NCI-H524 treated with DMSO at 0.1 percent for 48 hours (cell line): Measurements from ENCODE around the gene INVS.
"Not testable (repeated sequence)": the region's sequence is repeated elsewhere in the genome, so short reads cannot be mapped to it uniquely, and the experiment has no call there.

Source experiments
- DNase-seq: peaks from one replicate; lab custom pipeline; 2025; lab: John Stamatoyannopoulos, UW

INVS gene

GRCh38 chr9:100125236-100125635 is 26.2 kb downstream of the INVS start:
- DNase-seq = no peak

- DNase-seq = no peak
Measured at GRCh38 chr9:100125910-100126309, 26.9 kb downstream of the INVS start.

- DNase-seq = no peak
Measured at GRCh38 chr9:100126423-100126822, 27.4 kb downstream of the INVS start.

GRCh38 chr9:100129772-100130171 is 30.7 kb downstream of the INVS start:
- DNase-seq = no peak

GRCh38 chr9:100131216-100131615 is 32.2 kb downstream of the INVS start:
- DNase-seq = no peak

- no peak for DNase-seq
Measured at GRCh38 chr9:100131875-100132430, 32.9 kb downstream of the INVS start.

- no peak for DNase-seq
Measured at GRCh38 chr9:100134731-100135130, 35.7 kb downstream of the INVS start.

- not testable (repeated sequence) for DNase-seq
Measured at GRCh38 chr9:100136799-100137198, 37.8 kb downstream of the INVS start.

- not testable (repeated sequence) for DNase-seq
Measured at GRCh38 chr9:100140303-100140702, 41.3 kb downstream of the INVS start.

GRCh38 chr9:100141862-100142261 is 42.8 kb downstream of the INVS start:
- not testable (repeated sequence) for DNase-seq

- DNase-seq = not testable (repeated sequence)
Measured at GRCh38 chr9:100145167-100145934, 46.3 kb downstream of the INVS start.

GRCh38 chr9:100145976-100146375 is 46.9 kb downstream of the INVS start:
- DNase-seq = not testable (repeated sequence)

- DNase-seq = no peak
Measured at GRCh38 chr9:100150214-100150613, 51.2 kb downstream of the INVS start.

GRCh38 chr9:100160021-100160420 is 61.0 kb downstream of the INVS start:
- no peak for DNase-seq

- no peak for DNase-seq
Measured at GRCh38 chr9:100167176-100167575, 68.1 kb downstream of the INVS start.

GRCh38 chr9:100167915-100168654 is 69.0 kb downstream of the INVS start:
- no peak for DNase-seq

- no peak for DNase-seq
Measured at GRCh38 chr9:100170085-100170484, 71.0 kb downstream of the INVS start.

GRCh38 chr9:100170556-100170955 is 71.5 kb downstream of the INVS start:
- no peak for DNase-seq

- no peak for DNase-seq
Measured at GRCh38 chr9:100186356-100186755, 87.3 kb downstream of the INVS start.

- DNase-seq = no peak
Measured at GRCh38 chr9:100190339-100190738, 91.3 kb downstream of the INVS start.

- no peak for DNase-seq
Measured at GRCh38 chr9:100191264-100191663, 92.2 kb downstream of the INVS start.

- DNase-seq = no peak
Measured at GRCh38 chr9:100193078-100193477, 94.0 kb downstream of the INVS start.

- no peak for DNase-seq
Measured at GRCh38 chr9:100196215-100196614, 97.2 kb downstream of the INVS start.
